T-helper 17 cell (primary cell): ENCODE data around the gene TCOF1. TPM values are rescaled to one million over a fixed set of nuclear protein-coding genes. Genes with fewer than 3 reads are reported as not detected.

Experiments
- ATAC-seq: fragments of 150-1000 bp; cut with Tn5 transposase; 2 replicates; pipeline ENCODE4 v1.10.0; 2021; ENCODE audit warnings: mild to moderate bottlenecking, moderate library complexity
- DNase-seq, 3 donors: peaks; one replicate each; pipeline versions ENCODE4 v3.0.0 to v3.0.0-alpha.2; 2020 to 2021
- H3K9me3 ChIP-seq: one replicate; pipeline ENCODE4 v1.7.0; 2013; ENCODE audit warnings: low read length, mild to moderate bottlenecking; ENCODE audit not compliant: control insufficient read depth, poor library complexity, severe bottlenecking
- H3K27ac Mint-ChIP-seq: one replicate; pipeline ENCODE4 v1.8.0; 2022; ENCODE audit warnings: mild to moderate bottlenecking, moderate library complexity, mixed read lengths
- H3K27me3 Mint-ChIP-seq: one replicate; pipeline ENCODE4 v1.8.0; 2022; ENCODE audit warnings: mixed read lengths
- H3K36me3 Mint-ChIP-seq: one replicate; pipeline ENCODE4 v1.8.0; 2022; ENCODE audit warnings: low read depth, mixed read lengths
- H3K4me1 Mint-ChIP-seq: one replicate; pipeline ENCODE4 v1.8.0; 2022; ENCODE audit warnings: mild to moderate bottlenecking, mixed read lengths
- H3K4me3 Mint-ChIP-seq: one replicate; pipeline ENCODE4 v1.8.0; 2022; ENCODE audit warnings: mild to moderate bottlenecking, moderate library complexity, mixed read lengths
- total RNA-seq, 4 donors: library from RNA in 2 of 4; stranded (reverse) in 2 of 4; gene quantifications; one replicate each; pipeline ENCODE4 v1.2.3 and lab custom pipeline; 2022 to 2026

The TCOF1 gene
- total RNA-seq, 2 donors from 2014 or later, result 49.2 to 57.3 TPM

DNA sequence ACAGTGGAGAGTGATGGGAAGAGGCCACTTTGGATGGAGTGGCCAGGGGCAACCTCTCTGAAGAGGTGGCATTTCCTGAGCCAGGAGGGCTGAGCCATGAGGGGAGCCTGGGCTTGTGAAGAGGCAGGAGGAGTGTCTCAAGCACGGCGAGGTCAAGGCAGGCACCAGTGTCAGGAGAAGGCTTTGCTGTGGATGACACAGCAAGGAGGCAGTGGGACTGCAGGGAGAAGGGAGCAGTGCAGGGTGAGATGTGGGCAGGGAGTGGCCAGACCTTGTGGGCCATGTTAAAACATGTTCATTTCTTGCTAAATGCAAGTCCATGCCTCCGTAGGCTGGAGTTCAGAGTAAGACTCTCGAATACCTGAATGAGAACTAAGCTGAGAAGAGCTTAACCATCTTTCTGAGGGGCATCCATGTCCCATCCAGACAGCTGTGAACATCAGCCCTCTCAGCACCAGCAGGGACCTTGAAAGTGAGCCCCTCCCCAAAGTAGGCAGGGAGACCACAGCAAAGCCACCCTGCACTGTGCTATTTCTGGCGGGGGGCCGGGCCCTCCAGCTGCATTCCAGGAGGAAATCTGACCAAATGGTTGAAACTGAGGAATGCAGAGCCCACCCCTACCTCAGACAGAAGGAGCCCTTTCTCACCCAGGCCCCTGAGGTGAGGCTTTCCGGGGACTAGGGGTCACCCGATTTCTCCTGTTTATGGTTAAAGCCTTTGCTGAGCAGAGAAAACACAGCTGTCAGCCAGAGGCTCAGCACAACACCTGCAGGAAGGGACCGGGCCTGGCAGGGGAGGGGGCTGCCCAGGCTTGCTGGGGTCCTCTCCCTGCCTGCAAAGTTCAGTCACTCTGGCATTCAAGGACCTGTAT is 38.6 kb upstream of the TCOF1 start:
- no peaks in the 10 kb centered on the region for H3K9me3 ChIP-seq
- peaks cover 10% of the 10 kb centered on the region for H3K27me3 Mint-ChIP-seq
- H3K27ac Mint-ChIP-seq, result peak overlapping the region; percentile 6
- no peak for DNase-seq
- H3K4me1 Mint-ChIP-seq, result peaks cover 3% of the 10 kb centered on the region
- peaks cover 5% of the 10 kb centered on the region for H3K36me3 Mint-ChIP-seq
- no peak overlapping the region for H3K4me3 Mint-ChIP-seq
- no peak for ATAC-seq

GRCh38 chr5:150319484-150319790 is 38.1 kb upstream of the TCOF1 start:
- H3K9me3 ChIP-seq, result no peaks in the 10 kb centered on the region
- H3K27me3 Mint-ChIP-seq, result peaks cover 10% of the 10 kb centered on the region
- peaks cover 3% of the 10 kb centered on the region for H3K4me1 Mint-ChIP-seq
- ATAC-seq (no peak), DNase-seq (no peak)
- H3K27ac Mint-ChIP-seq, result no peak overlapping the region
- H3K36me3 Mint-ChIP-seq, result peaks cover 5% of the 10 kb centered on the region
- no peak overlapping the region for H3K4me3 Mint-ChIP-seq

DNA sequence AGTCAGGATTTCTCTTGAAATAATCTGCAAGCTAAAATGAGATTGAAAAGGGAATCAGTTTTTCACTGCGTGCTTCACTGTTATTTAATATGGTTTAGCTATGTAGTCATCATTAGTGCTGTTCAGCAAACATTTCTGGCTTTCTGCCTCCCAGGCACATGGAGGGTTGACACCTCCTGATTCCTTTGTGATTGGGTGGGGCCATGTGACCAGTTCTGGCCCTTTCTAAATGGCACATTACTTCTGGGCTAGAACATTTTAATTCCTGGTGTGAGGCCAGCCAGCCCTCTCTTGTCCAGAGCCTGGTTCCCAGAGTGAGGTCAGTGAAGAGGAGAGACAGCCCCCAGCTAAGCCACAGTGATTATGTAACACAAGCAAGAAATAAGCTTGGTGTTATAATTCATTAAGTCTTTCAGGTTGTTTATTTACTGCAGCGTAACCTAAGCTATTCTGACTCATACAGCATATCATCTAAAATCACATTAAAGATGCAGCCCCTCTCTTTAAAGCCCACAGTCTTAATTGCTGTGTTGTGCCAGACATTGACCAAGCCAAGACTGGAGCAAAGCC is 37.4 kb upstream of the TCOF1 start:
- no peak overlapping the region for H3K4me3 Mint-ChIP-seq
- peaks cover 5% of the 10 kb centered on the region for H3K36me3 Mint-ChIP-seq
- no peak for ATAC-seq

DNA sequence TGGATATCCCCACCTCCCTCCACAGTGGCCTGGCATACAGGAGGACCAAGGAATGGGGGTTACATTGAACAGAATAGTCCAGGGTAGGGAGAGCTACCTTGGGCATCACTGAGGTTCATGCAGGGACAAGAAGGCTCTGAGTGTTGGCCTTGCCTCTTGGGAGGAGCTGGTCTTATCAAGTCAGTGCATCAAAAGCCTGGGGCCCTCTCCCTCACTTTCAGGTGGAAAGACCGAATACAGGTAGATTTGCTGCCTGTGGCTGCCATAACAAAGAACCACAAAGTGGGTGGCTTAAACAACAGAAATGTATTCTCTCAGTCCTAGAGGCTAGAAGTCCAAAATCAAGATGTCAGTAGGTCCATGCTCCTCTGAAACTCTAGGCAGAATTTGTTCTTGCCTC is 36.3 kb upstream of the TCOF1 start:
- H3K27ac Mint-ChIP-seq, result no peak overlapping the region
- H3K36me3 Mint-ChIP-seq, result peaks cover 5% of the 10 kb centered on the region
- ATAC-seq (no peak), DNase-seq (no peak)
- peaks cover 4% of the 10 kb centered on the region for H3K4me1 Mint-ChIP-seq
- no peaks in the 10 kb centered on the region for H3K9me3 ChIP-seq
- H3K4me3 Mint-ChIP-seq, result no peak overlapping the region
- peaks cover 16% of the 10 kb centered on the region for H3K27me3 Mint-ChIP-seq

More for the DNA sequence above, 37.4 kb upstream of the TCOF1 start:
- H3K9me3 ChIP-seq, result no peaks in the 10 kb centered on the region
- no peak for DNase-seq
- Mint-ChIP-seq H3K27me3 (peaks cover 10% of the 10 kb centered on the region), H3K4me1 (peaks cover 3% of the 10 kb centered on the region), H3K27ac (no peak overlapping the region)

DNA sequence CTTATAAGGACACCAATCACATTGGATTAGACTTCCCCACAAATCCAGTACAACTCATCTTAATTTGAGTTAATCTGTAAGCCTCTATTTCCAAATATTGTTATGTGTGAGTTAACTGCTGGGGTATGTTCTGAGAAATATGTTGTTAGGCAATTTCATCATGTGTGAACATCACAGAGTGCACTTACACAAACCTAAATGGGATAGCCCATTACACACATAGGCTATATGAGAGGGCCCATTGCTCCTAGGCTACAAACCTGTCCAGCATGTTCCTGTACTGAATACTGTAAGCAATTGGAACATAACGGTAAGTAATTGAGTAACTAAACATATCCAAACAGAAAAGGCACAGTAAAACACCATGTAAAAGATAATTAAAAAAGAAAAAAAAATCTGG is 35.7 kb upstream of the TCOF1 start:
- H3K9me3 ChIP-seq, result no peaks in the 10 kb centered on the region
- Mint-ChIP-seq H3K27ac (no peak overlapping the region), H3K4me3 (no peak overlapping the region), H3K36me3 (peaks cover 5% of the 10 kb centered on the region), H3K27me3 (peaks cover 17% of the 10 kb centered on the region), H3K4me1 (peaks cover 4% of the 10 kb centered on the region)
- ATAC-seq, result no peak
- DNase-seq, result no peak

DNA sequence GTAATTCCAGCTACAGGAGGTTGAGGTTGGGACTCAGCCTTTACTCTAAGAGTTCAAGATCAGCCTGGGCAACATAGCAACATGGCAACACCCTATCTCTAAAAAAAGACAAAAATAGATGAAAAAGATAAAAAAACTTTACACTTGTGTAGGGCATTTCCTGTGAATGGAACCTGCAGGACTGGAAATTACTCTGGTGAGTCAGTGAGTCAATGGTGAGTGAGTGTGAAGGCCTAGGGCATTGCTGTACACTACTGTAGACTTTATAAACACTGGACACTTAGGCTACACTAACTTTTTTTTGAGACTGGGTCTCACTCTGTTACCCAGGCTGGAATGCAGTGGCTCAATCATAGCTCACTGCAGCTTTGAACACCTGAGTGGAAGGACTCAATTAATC is 35.3 kb upstream of the TCOF1 start:
- no peak for DNase-seq
- no peaks in the 10 kb centered on the region for H3K9me3 ChIP-seq
- Mint-ChIP-seq H3K4me1 (peaks cover 4% of the 10 kb centered on the region), H3K36me3 (peaks cover 5% of the 10 kb centered on the region), H3K27me3 (peaks cover 17% of the 10 kb centered on the region), H3K4me3 (no peak overlapping the region), H3K27ac (no peak overlapping the region)
- no peak for ATAC-seq

DNA sequence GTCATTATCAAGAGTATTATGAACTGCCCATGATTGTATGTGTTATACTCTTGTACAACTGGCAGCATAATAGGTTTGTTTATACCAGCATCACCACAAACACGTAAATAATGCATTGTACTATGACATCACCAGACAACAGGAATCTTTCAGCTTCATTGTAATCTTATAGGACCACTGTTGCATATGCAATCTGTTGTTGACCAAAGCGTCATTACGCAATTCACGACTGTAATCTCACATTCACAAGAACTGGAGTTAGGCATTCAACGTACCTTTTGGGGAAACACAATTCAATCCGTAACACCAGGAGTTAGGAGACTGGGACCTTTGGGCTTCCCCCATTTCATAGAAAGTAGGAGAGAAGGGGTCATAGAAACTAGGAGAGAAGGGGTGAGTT is 34.4 kb upstream of the TCOF1 start:
- peaks cover 4% of the 10 kb centered on the region for H3K4me1 Mint-ChIP-seq
- ATAC-seq (no peak), DNase-seq (no peak)
- H3K9me3 ChIP-seq, result no peaks in the 10 kb centered on the region
- H3K27ac Mint-ChIP-seq, result no peak overlapping the region
- H3K27me3 Mint-ChIP-seq, result peaks cover 14% of the 10 kb centered on the region
- H3K36me3 Mint-ChIP-seq, result peaks cover 3% of the 10 kb centered on the region
- no peak overlapping the region for H3K4me3 Mint-ChIP-seq

- ATAC-seq, result no peak
- Mint-ChIP-seq H3K4me3 (no peak overlapping the region), H3K27me3 (peaks cover 7% of the 10 kb centered on the region), H3K4me1 (peaks cover 2% of the 10 kb centered on the region), H3K27ac (no peak overlapping the region), H3K36me3 (no peaks in the 10 kb centered on the region)
- no peaks in the 10 kb centered on the region for H3K9me3 ChIP-seq
- DNase-seq, result no peak
Measured at GRCh38 chr5:150323819-150324218, 33.7 kb upstream of the TCOF1 start.

DNA sequence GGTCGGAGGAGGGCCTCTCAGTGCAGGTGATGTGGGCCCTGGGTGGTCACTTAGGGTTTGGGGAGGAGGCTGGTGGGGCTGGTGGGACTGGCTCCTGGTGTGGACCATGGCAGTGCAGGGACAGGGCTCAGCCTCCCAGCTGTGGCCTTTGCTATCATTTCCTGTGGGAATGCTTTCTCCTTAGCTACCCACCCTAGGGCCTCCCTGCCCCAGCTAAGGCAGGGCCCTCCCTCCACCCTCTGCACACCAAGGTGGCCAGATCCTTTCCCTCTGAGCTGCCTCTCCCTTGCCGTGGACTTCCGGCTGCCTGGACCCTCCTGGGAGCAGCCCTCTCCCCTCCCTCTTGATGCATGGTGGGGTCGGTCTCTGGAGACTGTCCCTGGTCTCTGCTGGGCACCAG is 32.1 kb upstream of the TCOF1 start:
- ATAC-seq (no peak), DNase-seq (no peak)
- Mint-ChIP-seq H3K27me3 (peaks cover 7% of the 10 kb centered on the region), H3K4me1 (peaks cover 2% of the 10 kb centered on the region), H3K36me3 (no peaks in the 10 kb centered on the region), H3K4me3 (no peak overlapping the region), H3K27ac (no peak overlapping the region)
- H3K9me3 ChIP-seq, result no peaks in the 10 kb centered on the region

DNA sequence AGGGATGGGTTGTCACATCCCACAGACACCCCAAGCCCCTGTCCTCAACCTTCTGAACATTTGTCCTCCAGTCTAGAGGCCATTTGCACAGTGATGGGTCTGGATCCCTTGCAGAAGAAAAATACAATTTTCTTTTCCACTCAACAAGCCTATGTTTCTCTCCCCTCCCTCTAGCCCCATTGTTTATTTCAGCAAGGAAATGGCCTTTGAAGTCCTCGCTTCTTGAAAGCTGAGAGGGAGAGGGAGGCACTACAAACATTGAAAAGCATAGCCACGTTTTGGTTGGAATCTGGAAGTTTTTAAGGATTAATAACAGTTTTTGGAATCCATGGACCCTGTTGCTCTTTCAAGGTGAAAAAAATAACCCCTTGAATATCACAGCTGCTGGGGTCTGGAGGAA is 30.8 kb upstream of the TCOF1 start:
- H3K9me3 ChIP-seq, result no peaks in the 10 kb centered on the region
- ATAC-seq, result no peak
- Mint-ChIP-seq H3K4me3 (no peak overlapping the region), H3K36me3 (no peaks in the 10 kb centered on the region), H3K27ac (no peak overlapping the region), H3K4me1 (peaks cover 2% of the 10 kb centered on the region), H3K27me3 (peaks cover 7% of the 10 kb centered on the region)
- DNase-seq, result no peak

GRCh38 chr5:150327139-150327538 is 30.4 kb upstream of the TCOF1 start:
- DNase-seq (no peak), ATAC-seq (no peak)
- Mint-ChIP-seq H3K4me1 (peaks cover 2% of the 10 kb centered on the region), H3K4me3 (no peak overlapping the region), H3K27me3 (peaks cover 7% of the 10 kb centered on the region), H3K36me3 (no peaks in the 10 kb centered on the region), H3K27ac (no peak overlapping the region)
- no peaks in the 10 kb centered on the region for H3K9me3 ChIP-seq

DNA sequence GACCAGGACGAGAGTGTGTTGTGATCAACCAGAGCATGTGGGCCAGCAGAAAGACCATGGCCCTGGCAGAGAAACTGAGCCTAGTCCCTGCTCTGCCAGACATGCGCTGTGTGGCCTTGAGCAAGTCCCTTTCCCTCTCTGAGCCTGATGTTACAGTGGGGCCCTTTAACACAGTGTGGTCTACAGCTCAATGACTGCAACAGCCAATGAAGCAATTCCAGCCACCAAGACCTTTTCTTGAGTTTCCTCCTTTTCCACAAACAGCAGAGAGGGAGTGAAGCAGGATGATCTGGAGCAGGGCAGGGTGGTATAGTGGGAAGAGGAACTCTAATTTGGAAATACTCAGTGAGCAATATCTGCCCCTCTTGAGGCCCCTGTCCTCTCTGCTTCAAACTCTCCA is 29.0 kb upstream of the TCOF1 start:
- Mint-ChIP-seq H3K4me1 (peaks cover 2% of the 10 kb centered on the region), H3K27ac (no peak overlapping the region), H3K27me3 (peaks cover 7% of the 10 kb centered on the region), H3K4me3 (no peak overlapping the region), H3K36me3 (no peaks in the 10 kb centered on the region)
- no peaks in the 10 kb centered on the region for H3K9me3 ChIP-seq
- DNase-seq (no peak), ATAC-seq (no peak)

DNA sequence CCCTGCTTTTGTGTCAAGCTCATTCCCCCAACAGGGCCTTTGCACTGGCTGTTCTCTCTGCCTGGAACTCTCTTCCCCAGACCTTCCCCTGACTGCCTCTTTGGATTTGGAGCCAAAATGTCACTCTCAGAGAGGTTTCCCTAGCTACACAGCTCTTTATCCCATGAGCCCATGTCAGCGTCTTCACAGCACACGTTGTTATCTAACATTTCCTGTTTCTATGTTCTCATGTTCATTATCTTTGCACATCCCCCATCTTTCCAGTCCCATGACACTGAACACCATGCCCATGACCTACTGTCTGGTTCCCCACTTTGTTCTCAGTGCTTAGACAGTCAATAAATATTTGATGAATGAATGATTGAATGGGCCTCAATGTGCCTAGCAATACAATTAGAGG is 28.5 kb upstream of the TCOF1 start:
- Mint-ChIP-seq H3K27me3 (peaks cover 7% of the 10 kb centered on the region), H3K4me1 (peaks cover 2% of the 10 kb centered on the region), H3K36me3 (no peaks in the 10 kb centered on the region), H3K4me3 (no peak overlapping the region), H3K27ac (no peak overlapping the region)
- H3K9me3 ChIP-seq, result no peaks in the 10 kb centered on the region
- no peak for DNase-seq
- ATAC-seq, result no peak
